Spleen (tissue), 11 donors: ENCODE results near the gene DSG3. TPM values are rescaled to one million over a fixed set of nuclear protein-coding genes. Genes with fewer than 3 reads are reported as not detected.

ENCODE experiments used
- DNase-seq: peaks from one replicate; pipeline ENCODE4 v3.0.0-alpha.2; 2020
- H3K27ac ChIP-seq, 8 donors: fragments of 200-600 bp; sonication (generic) in 7 of 8; 1 replicate in 4 of 8; 2 replicates in 4 of 8; pipeline versions ENCODE4 v1.5.0 to v1.8.0; 2016 to 2021; ENCODE audit warnings: inconsistent platforms in 4 of 8, mild to moderate bottlenecking in 4 of 8, moderate library complexity in 1 of 8
- H3K27me3 ChIP-seq, 7 donors: fragments of 200-600 bp; sonication (generic) in 6 of 7; replicated peaks in 1 of 7; 1 replicate in 4 of 7; 2 replicates in 3 of 7; pipeline versions ENCODE4 v1.5.0 to v1.8.0; 2016 to 2021; ENCODE audit warnings: inconsistent platforms in 3 of 7, mild to moderate bottlenecking in 1 of 7
- H3K36me3 ChIP-seq, 6 donors: fragments of 200-600 bp; sonication (generic) in 5 of 6; 1 replicate in 4 of 6; 2 replicates in 2 of 6; pipeline versions ENCODE4 v1.5.0 to v1.8.0; 2016 to 2021; ENCODE audit warnings: inconsistent platforms in 2 of 6
- H3K4me1 ChIP-seq, 6 donors: fragments of 200-600 bp; sonication (generic) in 5 of 6; 1 replicate in 3 of 6; 2 replicates in 3 of 6; pipeline versions ENCODE4 v1.5.0 to v1.8.0; 2016 to 2021; ENCODE audit warnings: inconsistent platforms in 3 of 6
- H3K4me3 ChIP-seq, 8 donors: fragments of 200-600 bp; sonication (generic) in 7 of 8; 1 replicate in 4 of 8; 2 replicates in 4 of 8; pipeline versions ENCODE4 v1.5.0 to v1.8.0; 2016 to 2021; ENCODE audit warnings: inconsistent platforms in 4 of 8, mild to moderate bottlenecking in 4 of 8, moderate library complexity in 2 of 8
- H3K9me3 ChIP-seq, 8 donors: fragments of 200-600 bp; sonication (generic) in 7 of 8; 1 replicate in 4 of 8; 2 replicates in 4 of 8; pipeline versions ENCODE4 v1.5.0 to v1.8.0; 2016 to 2021; ENCODE audit warnings: inconsistent platforms in 4 of 8
- POLR2A ChIP-seq, 3 donors: fragments of 450-650 bp; IDR thresholded peaks; one replicate each; pipeline ENCODE4 v1.5.1; 2017; ENCODE audit warnings: antibody characterized with exemption in 3 of 3, mild to moderate bottlenecking in 1 of 3
- POLR2AphosphoS5 ChIP-seq, 3 donors: sonication (generic); formaldehyde crosslinking; IDR thresholded peaks; one replicate each; pipeline ENCODE4 v1.5.1; 2017; ENCODE audit warnings: antibody characterized with exemption in 3 of 3
- WGBS, 5 donors: extraction: QIAGEN DNeasy Blood & Tissue Kit in 3 of 5; methylation state at CpG; one replicate each; pipeline versions ENCODE4 v1.1.5 to v1.1.7; 2013 to 2018; 5-methylcytosine and 5-hydroxymethylcytosine counted together
- intact Hi-C: fragments of 100-400 bp; cut with DNase I; formaldehyde crosslinking; loops from one replicate; pipeline ENCODE4 v1.15.0; 2023; ENCODE audit warnings: low total_unique reads
- polyA plus RNA-seq, 3 donors: library from polyadenylated mRNA; stranded (reverse); fragments of 200-250 nt; gene quantifications; one replicate each; pipeline ENCODE4 v1.2.1, GENCODE V29; 2013
- total RNA-seq, 7 donors: library from RNA; depleted of rRNA in 3 of 7; stranded (reverse); fragments of >200 nt in 3 of 7; fragmentation: NEBNext Ultra II Directional in 4 of 7; extraction: Animal tissue kit (Norgen Biotek cat#: 25700) in 4 of 7; gene quantifications; one replicate each; pipeline versions ENCODE4 v1.1.0 to v1.2.1, GENCODE V29; 2016 to 2021
- TF ChIP-seq, protein P1 (sequence below), 11 experiments: fragments of 200-600 bp in 7 of 11; fragments of 450-650 bp in 4 of 11; sonication (generic) in 4 of 11; IDR thresholded peaks in 8 of 11; conservative IDR thresholded peaks in 3 of 11; 1 replicate in 7 of 11; 2 replicates in 4 of 11; pipeline versions ENCODE4 v1.4.0 to v1.8.0; 2016 to 2021; ENCODE audit warnings: antibody characterized with exemption in 11 of 11, inconsistent platforms in 4 of 11, mild to moderate bottlenecking in 1 of 11
- donor health status: healthy with polysubstance abuse.
- donor health status: DM: no; HTN: no; CAD: no; lungs with moderate emphysema.
- donor health status: DM: no; HTN: no; CAD: no.
- donor health status: Bipolar disorder and iron deficiency.
- donor health status: healthy.
- donor health status: DM: no; HTN: no; CAD: no.
- donor health status: DM: yes; HTN: yes; CAD: no.

DSG3 gene
- total and polyA plus RNA-seq, 10 donors, result 0.02 to 0.04 (median 0.03) TPM; not detected in 7

- 79 to 86% (median 85%) methylated on average over 4 of the region's 4 CpGs for WGBS, 5 donors
- no peaks in the 10 kb centered on the region for H3K4me1 ChIP-seq
- DNase-seq, result no peak
- H3K27me3 ChIP-seq, result no peaks in the 10 kb centered on the region
- intact Hi-C loops, result no loop called here
- no peaks in the 10 kb centered on the region for H3K36me3 ChIP-seq
- TF ChIP-seq POLR2AphosphoS5 (IDR thresholded peaks at IDR 0.05), result no peak
- TF ChIP-seq, protein P1, sequence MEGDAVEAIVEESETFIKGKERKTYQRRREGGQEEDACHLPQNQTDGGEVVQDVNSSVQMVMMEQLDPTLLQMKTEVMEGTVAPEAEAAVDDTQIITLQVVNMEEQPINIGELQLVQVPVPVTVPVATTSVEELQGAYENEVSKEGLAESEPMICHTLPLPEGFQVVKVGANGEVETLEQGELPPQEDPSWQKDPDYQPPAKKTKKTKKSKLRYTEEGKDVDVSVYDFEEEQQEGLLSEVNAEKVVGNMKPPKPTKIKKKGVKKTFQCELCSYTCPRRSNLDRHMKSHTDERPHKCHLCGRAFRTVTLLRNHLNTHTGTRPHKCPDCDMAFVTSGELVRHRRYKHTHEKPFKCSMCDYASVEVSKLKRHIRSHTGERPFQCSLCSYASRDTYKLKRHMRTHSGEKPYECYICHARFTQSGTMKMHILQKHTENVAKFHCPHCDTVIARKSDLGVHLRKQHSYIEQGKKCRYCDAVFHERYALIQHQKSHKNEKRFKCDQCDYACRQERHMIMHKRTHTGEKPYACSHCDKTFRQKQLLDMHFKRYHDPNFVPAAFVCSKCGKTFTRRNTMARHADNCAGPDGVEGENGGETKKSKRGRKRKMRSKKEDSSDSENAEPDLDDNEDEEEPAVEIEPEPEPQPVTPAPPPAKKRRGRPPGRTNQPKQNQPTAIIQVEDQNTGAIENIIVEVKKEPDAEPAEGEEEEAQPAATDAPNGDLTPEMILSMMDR (IDR thresholded peaks at IDR 0.05 in 8 of 11, conservative IDR thresholded peaks at IDR 0.05 in 3 of 11), result no peak
- no peak for TF ChIP-seq POLR2A (IDR thresholded peaks at IDR 0.05)
- no peak overlapping the region for H3K27ac ChIP-seq
- no peak overlapping the region for H3K4me3 ChIP-seq
- H3K9me3 ChIP-seq, result peaks cover 0 to 23% (median 7%) of the 10 kb centered on the region in 8 donors
Measured at GRCh38 chr18:31430072-31430471, 17.5 kb upstream of the DSG3 start.

DNA sequence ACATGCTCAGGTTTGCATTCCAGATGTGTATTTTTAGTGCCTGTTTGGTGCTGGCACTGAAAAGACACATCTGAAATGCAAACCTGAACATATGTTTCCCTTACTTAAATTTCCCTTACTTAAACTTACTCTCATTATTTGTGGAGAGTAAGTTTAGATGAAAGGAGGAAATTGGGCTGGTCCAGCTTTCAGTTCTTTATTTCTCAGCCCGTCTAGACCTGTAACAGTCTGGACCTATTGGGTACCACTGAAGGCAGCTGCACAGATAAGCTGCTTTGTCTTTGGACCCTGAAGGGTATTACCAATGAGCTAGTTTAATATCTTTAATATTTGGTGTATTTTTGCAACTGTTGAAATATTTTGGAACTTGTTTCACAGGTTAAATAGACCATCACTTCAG is 17.0 kb upstream of the DSG3 start:
- Histone ChIP-seq H3K9me3 (peaks cover 0 to 23% (median 7%) of the 10 kb centered on the region in 8 donors), H3K27me3 (no peaks in the 10 kb centered on the region), H3K4me1 (no peaks in the 10 kb centered on the region), H3K4me3 (no peak overlapping the region), H3K27ac (no peak overlapping the region), H3K36me3 (no peaks in the 10 kb centered on the region)
- WGBS, 5 donors, result 41 to 69% (median 55%) methylated on average over 1 of the region's 1 CpG
- no peak for TF ChIP-seq POLR2AphosphoS5 (IDR thresholded peaks at IDR 0.05)
- TF ChIP-seq, protein P1 (IDR thresholded peaks at IDR 0.05 in 8 of 11, conservative IDR thresholded peaks at IDR 0.05 in 3 of 11), result no peak
- TF ChIP-seq POLR2A (IDR thresholded peaks at IDR 0.05), result no peak
- DNase-seq, result no peak
- intact Hi-C loops, result no loop called here

DNA sequence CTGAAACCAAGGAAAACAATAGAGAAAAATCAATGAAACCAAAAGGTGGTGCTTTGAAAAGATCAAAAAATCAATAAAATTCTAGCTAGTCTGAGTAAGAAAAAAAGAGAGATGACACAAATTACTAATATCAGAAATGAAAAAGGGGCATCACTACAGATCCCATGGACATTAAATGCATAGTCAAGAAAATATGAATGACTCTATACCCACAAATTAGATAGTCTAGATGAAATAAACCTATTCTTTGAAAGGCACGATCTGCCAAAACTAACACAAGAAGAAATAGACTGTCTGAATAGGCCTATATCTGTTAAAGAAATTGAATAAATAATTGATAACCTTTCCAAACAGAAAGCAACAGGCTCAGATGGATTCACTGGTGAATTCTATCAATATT is 15.2 kb upstream of the DSG3 start:
- no peak for DNase-seq
- Histone ChIP-seq H3K27me3 (no peaks in the 10 kb centered on the region), H3K9me3 (peaks cover 0 to 23% (median 7%) of the 10 kb centered on the region in 8 donors), H3K4me3 (no peak overlapping the region), H3K4me1 (no peaks in the 10 kb centered on the region), H3K36me3 (no peaks in the 10 kb centered on the region), H3K27ac (no peak overlapping the region)
- WGBS, 5 donors, result 71 to 84% (median 80%) methylated on average over 1 of the region's 1 CpG
- intact Hi-C loops, result no loop called here
- TF ChIP-seq, protein P1 (IDR thresholded peaks at IDR 0.05 in 8 of 11, conservative IDR thresholded peaks at IDR 0.05 in 3 of 11), result no peak
- TF ChIP-seq POLR2AphosphoS5 (IDR thresholded peaks at IDR 0.05), result no peak
- no peak for TF ChIP-seq POLR2A (IDR thresholded peaks at IDR 0.05)

- no peak overlapping the region for H3K4me3 ChIP-seq
- whole genome bisulfite sequencing, 5 donors, result 55 to 71% (median 58%) methylated on average over 3 of the region's 3 CpGs
Measured at GRCh38 chr18:31436825-31437224, 10.7 kb upstream of the DSG3 start.

More at GRCh38 chr18:31436825-31437224, 10.7 kb upstream of the DSG3 start:
- TF ChIP-seq POLR2AphosphoS5 (IDR thresholded peaks at IDR 0.05) (no peak), POLR2A (IDR thresholded peaks at IDR 0.05) (no peak)
- TF ChIP-seq, protein P1 (IDR thresholded peaks at IDR 0.05 in 8 of 11, conservative IDR thresholded peaks at IDR 0.05 in 3 of 11), result no peak
- H3K9me3 ChIP-seq, result peaks cover 0 to 19% (median 7%) of the 10 kb centered on the region in 8 donors
- H3K36me3 ChIP-seq, result no peaks in the 10 kb centered on the region
- no peaks in the 10 kb centered on the region for H3K27me3 ChIP-seq
- no peak overlapping the region for H3K27ac ChIP-seq
- no peak for DNase-seq
- no peaks in the 10 kb centered on the region for H3K4me1 ChIP-seq
- intact Hi-C loops, result no loop called here
